ENCODE data around the gene CXCL1. TPM values are rescaled to one million over a fixed set of nuclear protein-coding genes. Genes with fewer than 3 reads are reported as not detected.
A peak's percentile ranks its signal among the peaks of the same experiment; 100 is the strongest.

The CXCL1 gene
- total RNA-seq, 2 donors from 2014 or later, result 0.68 to 8.7 TPM

DNA sequence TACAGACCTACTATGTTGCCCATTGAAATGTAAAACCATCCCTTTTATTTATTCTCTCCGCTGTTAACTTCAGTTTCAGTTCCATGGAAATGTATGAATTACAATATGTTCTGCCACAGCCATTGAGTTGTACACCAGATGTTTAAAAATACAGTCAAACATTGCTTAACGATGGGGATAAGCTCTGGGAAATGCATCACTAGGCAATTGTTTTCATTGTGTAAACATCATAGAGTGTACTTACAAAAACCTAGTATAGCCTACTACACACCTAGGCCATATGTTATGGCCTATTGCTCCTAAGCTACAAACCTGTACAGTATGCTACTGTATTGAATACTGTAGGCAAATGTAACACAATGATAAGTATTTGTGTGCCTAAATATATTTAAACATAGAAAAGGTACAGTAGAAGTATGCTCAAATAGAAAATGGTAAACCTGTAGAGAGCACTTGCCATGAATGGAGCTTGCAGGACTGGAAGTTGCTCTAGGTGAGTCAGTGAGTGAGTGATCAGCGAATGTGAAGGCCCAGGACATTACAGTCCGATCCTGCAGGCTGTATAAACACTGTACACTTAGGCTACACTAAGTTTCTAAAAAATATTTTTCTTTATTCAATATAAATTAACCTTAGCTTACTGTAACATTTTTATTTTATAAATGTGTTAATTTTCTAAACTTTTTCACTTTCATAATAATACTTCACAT, 18.8 kb upstream of the CXCL1 start:
- H3K4me3 ChIP-seq, result no peak overlapping the region
- ATAC-seq (ENCODE audit: insufficient number of reproducible peaks, low FRiP score, low read depth), result no peak
- DNase-seq (ENCODE audit: low spot score), result no peak
- H3K9me3 ChIP-seq, result no peaks in the 10 kb centered on the region
- H3K4me1 ChIP-seq (ENCODE audit: control insufficient read depth in 1 of 2, low read depth in 2 of 2), result peaks cover 0 to 14% of the 10 kb centered on the region in 2 donors
- H3K27me3 ChIP-seq (replicated peaks; ENCODE audit: insufficient read depth), result no peaks in the 10 kb centered on the region
- H3K36me3 ChIP-seq, result no peaks in the 10 kb centered on the region
- TF ChIP-seq, protein P1, sequence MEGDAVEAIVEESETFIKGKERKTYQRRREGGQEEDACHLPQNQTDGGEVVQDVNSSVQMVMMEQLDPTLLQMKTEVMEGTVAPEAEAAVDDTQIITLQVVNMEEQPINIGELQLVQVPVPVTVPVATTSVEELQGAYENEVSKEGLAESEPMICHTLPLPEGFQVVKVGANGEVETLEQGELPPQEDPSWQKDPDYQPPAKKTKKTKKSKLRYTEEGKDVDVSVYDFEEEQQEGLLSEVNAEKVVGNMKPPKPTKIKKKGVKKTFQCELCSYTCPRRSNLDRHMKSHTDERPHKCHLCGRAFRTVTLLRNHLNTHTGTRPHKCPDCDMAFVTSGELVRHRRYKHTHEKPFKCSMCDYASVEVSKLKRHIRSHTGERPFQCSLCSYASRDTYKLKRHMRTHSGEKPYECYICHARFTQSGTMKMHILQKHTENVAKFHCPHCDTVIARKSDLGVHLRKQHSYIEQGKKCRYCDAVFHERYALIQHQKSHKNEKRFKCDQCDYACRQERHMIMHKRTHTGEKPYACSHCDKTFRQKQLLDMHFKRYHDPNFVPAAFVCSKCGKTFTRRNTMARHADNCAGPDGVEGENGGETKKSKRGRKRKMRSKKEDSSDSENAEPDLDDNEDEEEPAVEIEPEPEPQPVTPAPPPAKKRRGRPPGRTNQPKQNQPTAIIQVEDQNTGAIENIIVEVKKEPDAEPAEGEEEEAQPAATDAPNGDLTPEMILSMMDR (IDR thresholded peaks at IDR 0.05), result no peak
- H3K27ac ChIP-seq, result no peak overlapping the region

GRCh38 chr4:73851293-73851692, 17.9 kb upstream of the CXCL1 start:
- Histone ChIP-seq H3K4me3 (no peak overlapping the region), H3K4me1 (ENCODE audit: control insufficient read depth in 1 of 2, low read depth in 2 of 2) (peaks cover 2 to 22% of the 10 kb centered on the region in 2 donors), H3K36me3 (no peaks in the 10 kb centered on the region), H3K9me3 (no peaks in the 10 kb centered on the region), H3K27ac (no peak overlapping the region), H3K27me3 (replicated peaks; ENCODE audit: insufficient read depth) (no peaks in the 10 kb centered on the region)
- ATAC-seq (ENCODE audit: insufficient number of reproducible peaks, low FRiP score, low read depth) (no peak), DNase-seq (ENCODE audit: low spot score) (no peak)
- TF ChIP-seq, protein P1 (IDR thresholded peaks at IDR 0.05), result no peak

- H3K4me3 ChIP-seq, result peak overlapping the region; percentile 60
- no peaks in the 10 kb centered on the region for H3K9me3 ChIP-seq
- ATAC-seq (ENCODE audit: insufficient number of reproducible peaks, low FRiP score, low read depth) (no peak), DNase-seq (ENCODE audit: low spot score) (no peak)
- TF ChIP-seq, protein P1 (IDR thresholded peaks at IDR 0.05), result no peak
- no peaks in the 10 kb centered on the region for H3K36me3 ChIP-seq
- no peak overlapping the region for H3K27ac ChIP-seq
- peaks cover 4 to 23% of the 10 kb centered on the region in 2 donors for H3K4me1 ChIP-seq (ENCODE audit: control insufficient read depth in 1 of 2, low read depth in 2 of 2)
- H3K27me3 ChIP-seq (replicated peaks; ENCODE audit: insufficient read depth), result no peaks in the 10 kb centered on the region
These were observed 16.4 kb upstream of the CXCL1 start for GRCh38 chr4:73852771-73853170.

GRCh38 chr4:73853246-73853704, 15.9 kb upstream of the CXCL1 start, which contains the start of gene PF4V1:
PF4V1 (plus strand) TSS chr4:73853296; CDS start chr4:73853363, 67 bp downstream.
- Histone ChIP-seq H3K27ac (no peak within 1 kb of the TSS), H3K9me3 (no peaks in the 10 kb centered on the region), H3K27me3 (replicated peaks; ENCODE audit: insufficient read depth) (no peaks in the 10 kb centered on the region), H3K4me3 (peak within 1 kb of the TSS; percentile 60), H3K36me3 (no peaks in the 10 kb centered on the region), H3K4me1 (ENCODE audit: control insufficient read depth in 1 of 2, low read depth in 2 of 2) (peaks cover 4 to 23% of the 10 kb centered on the region in 2 donors)
- DNase-seq (ENCODE audit: low spot score), result no peak
- TF ChIP-seq, protein P1 (IDR thresholded peaks at IDR 0.05), result peak; percentile 13
- ATAC-seq (ENCODE audit: insufficient number of reproducible peaks, low FRiP score, low read depth), result no peak

- Histone ChIP-seq H3K9me3 (no peaks in the 10 kb centered on the region), H3K36me3 (no peaks in the 10 kb centered on the region), H3K27me3 (replicated peaks; ENCODE audit: insufficient read depth) (no peaks in the 10 kb centered on the region), H3K27ac (no peak overlapping the region), H3K4me1 (ENCODE audit: control insufficient read depth in 1 of 2, low read depth in 2 of 2) (peaks cover 4 to 23% of the 10 kb centered on the region in 2 donors), H3K4me3 (peak overlapping the region; percentile 60)
- DNase-seq (ENCODE audit: low spot score), result no peak
- TF ChIP-seq, protein P1 (IDR thresholded peaks at IDR 0.05), result no peak
- no peak for ATAC-seq (ENCODE audit: insufficient number of reproducible peaks, low FRiP score, low read depth)
These were observed 15.3 kb upstream of the CXCL1 start for GRCh38 chr4:73853718-73854473.
